Activated CD8-positive, alpha-beta T cell treated with anti-CD3 and anti-CD28 coated beads, Interleukin-2, amount 10 ng/mL, durations not matched to agents 7 days and 5 days (primary cell): ENCODE measurements around the gene RASSF8. TPM values are rescaled to one million over a fixed set of nuclear protein-coding genes. Genes with fewer than 3 reads are reported as not detected.

Experiments
- ATAC-seq: fragments of 150-1000 bp; cut with Tn5 transposase; one replicate; pipeline ENCODE4 v1.10.0; 2021; ENCODE audit warnings: moderate library complexity
- CTCF ChIA-PET: fragments of 350-600 bp; sonication (Branson Sonifier 250); formaldehyde crosslinking; loops from one replicate; lab custom pipeline; 2021; ENCODE audit warnings: antibody characterized with exemption; lab: Charles Lee
- POLR2A ChIA-PET: fragments of 350-600 bp; sonication (Branson Sonifier 250); formaldehyde crosslinking; loops from one replicate; lab custom pipeline; 2021; ENCODE audit warnings: antibody characterized with exemption; lab: Charles Lee
- DNase-seq: peaks from one replicate; pipeline ENCODE4 v3.0.0-alpha.2; 2020
- H3K27ac Mint-ChIP-seq: one replicate; pipeline ENCODE4 v1.8.0; 2021; ENCODE audit warnings: mild to moderate bottlenecking, mixed read lengths
- H3K27me3 Mint-ChIP-seq: one replicate; pipeline ENCODE4 v1.8.0; 2021; ENCODE audit warnings: low read depth, mixed read lengths
- H3K36me3 Mint-ChIP-seq: one replicate; pipeline ENCODE4 v1.8.0; 2021; ENCODE audit warnings: low read depth, mixed read lengths
- H3K4me1 Mint-ChIP-seq: one replicate; pipeline ENCODE4 v1.8.0; 2021; ENCODE audit warnings: low read depth, mixed read lengths
- H3K4me3 Mint-ChIP-seq: one replicate; pipeline ENCODE4 v1.8.0; 2021; ENCODE audit warnings: mild to moderate bottlenecking, mixed read lengths
- H3K9me3 Mint-ChIP-seq: one replicate; pipeline ENCODE4 v1.8.0; 2022; ENCODE audit warnings: mixed read lengths; ENCODE audit not compliant: insufficient read depth
- total RNA-seq, 2 experiments: library from RNA; stranded (reverse); gene quantifications; one replicate each; pipeline ENCODE4 v1.2.3, GENCODE V29; 2021

Gene RASSF8
- total RNA-seq, 2 experiments from 2014 or later, result 1.0 TPM

GRCh38 chr12:25940886-25941285, 17.6 kb upstream of the RASSF8 start:
- CTCF ChIA-PET, result no interaction called here
- DNase-seq (no peak), ATAC-seq (no peak)
- no peaks in the 10 kb centered on the region for H3K36me3 Mint-ChIP-seq
- H3K27me3 Mint-ChIP-seq, result peaks cover 5% of the 10 kb centered on the region
- H3K27ac Mint-ChIP-seq, result no peak overlapping the region
- POLR2A ChIA-PET, result no interaction called here
- H3K9me3 Mint-ChIP-seq, result no peaks in the 10 kb centered on the region
- no peak overlapping the region for H3K4me3 Mint-ChIP-seq
- H3K4me1 Mint-ChIP-seq, result no peaks in the 10 kb centered on the region

GRCh38 chr12:25942709-25943108, 15.8 kb upstream of the RASSF8 start:
- H3K9me3 Mint-ChIP-seq, result no peaks in the 10 kb centered on the region
- no peak overlapping the region for H3K4me3 Mint-ChIP-seq
- ChIA-PET POLR2A (no interaction called here), CTCF (no interaction called here)
- no peak for ATAC-seq
- DNase-seq, result no peak
- H3K36me3 Mint-ChIP-seq, result no peaks in the 10 kb centered on the region
- peaks cover 7% of the 10 kb centered on the region for H3K27me3 Mint-ChIP-seq
- H3K4me1 Mint-ChIP-seq, result no peaks in the 10 kb centered on the region
- no peak overlapping the region for H3K27ac Mint-ChIP-seq

GRCh38 chr12:25943940-25944339, 14.5 kb upstream of the RASSF8 start:
- Mint-ChIP-seq H3K27me3 (peaks cover 7% of the 10 kb centered on the region), H3K4me1 (no peaks in the 10 kb centered on the region), H3K9me3 (no peaks in the 10 kb centered on the region), H3K36me3 (no peaks in the 10 kb centered on the region), H3K27ac (no peak overlapping the region), H3K4me3 (no peak overlapping the region)
- ATAC-seq (no peak), DNase-seq (no peak)
- ChIA-PET CTCF (no interaction called here), POLR2A (no interaction called here)

GRCh38 chr12:25949343-25949742, 9.1 kb upstream of the RASSF8 start:
- POLR2A ChIA-PET, result no interaction called here
- peaks cover 2% of the 10 kb centered on the region for H3K27me3 Mint-ChIP-seq
- no peaks in the 10 kb centered on the region for H3K36me3 Mint-ChIP-seq
- CTCF ChIA-PET, result no interaction called here
- no peak overlapping the region for H3K4me3 Mint-ChIP-seq
- H3K4me1 Mint-ChIP-seq, result no peaks in the 10 kb centered on the region
- no peak overlapping the region for H3K27ac Mint-ChIP-seq
- DNase-seq (no peak), ATAC-seq (no peak)
- H3K9me3 Mint-ChIP-seq, result no peaks in the 10 kb centered on the region

GRCh38 chr12:25950329-25951115, 8.0 kb upstream of the RASSF8 start:
- Mint-ChIP-seq H3K36me3 (no peaks in the 10 kb centered on the region), H3K4me1 (no peaks in the 10 kb centered on the region), H3K4me3 (no peak overlapping the region), H3K9me3 (no peaks in the 10 kb centered on the region), H3K27me3 (peaks cover 8% of the 10 kb centered on the region), H3K27ac (no peak overlapping the region)
- DNase-seq (no peak), ATAC-seq (no peak)
- ChIA-PET POLR2A (no interaction called here), CTCF (no interaction called here)

- DNase-seq, result peak; percentile 22
- ChIA-PET POLR2A (no interaction called here), CTCF (no interaction called here)
- peaks cover 52% of the 10 kb centered on the region for H3K27me3 Mint-ChIP-seq
- H3K4me1 Mint-ChIP-seq, result peaks cover 11% of the 10 kb centered on the region
- no peaks in the 10 kb centered on the region for H3K9me3 Mint-ChIP-seq
- H3K27ac Mint-ChIP-seq, result no peak overlapping the region
- H3K4me3 Mint-ChIP-seq, result peak overlapping the region; percentile 62
- ATAC-seq, result no peak
- H3K36me3 Mint-ChIP-seq, result no peaks in the 10 kb centered on the region
Measured at GRCh38 chr12:25957793-25958427, 572 bp upstream of the RASSF8 start.

GRCh38 chr12:25959071-25959961, 834 bp downstream of the RASSF8 start:
- no peak overlapping the region for H3K27ac Mint-ChIP-seq
- peaks cover 11% of the 10 kb centered on the region for H3K4me1 Mint-ChIP-seq
- ChIA-PET CTCF (interaction anchor here (0.8 to 1.0 kb wide), 2 partner anchors 61 to 968 kb away, joined by 3 read pairs; no protein-coding TSS in a partner anchor), POLR2A (no interaction called here)
- ATAC-seq, result peak; percentile 38
- H3K27me3 Mint-ChIP-seq, result peaks cover 58% of the 10 kb centered on the region
- H3K9me3 Mint-ChIP-seq, result no peaks in the 10 kb centered on the region
- H3K4me3 Mint-ChIP-seq, result peak overlapping the region; percentile 74
- DNase-seq, result peak; percentile 26
- no peaks in the 10 kb centered on the region for H3K36me3 Mint-ChIP-seq

- H3K4me3 Mint-ChIP-seq, result no peak overlapping the region
- no peak for ATAC-seq
Measured at GRCh38 chr12:25960143-25960542, 1.7 kb downstream of the RASSF8 start.

GRCh38 chr12:25960961-25961360, 2.5 kb downstream of the RASSF8 start:
- ChIA-PET CTCF (no interaction called here), POLR2A (no interaction called here)
- Mint-ChIP-seq H3K27me3 (peaks cover 47% of the 10 kb centered on the region), H3K9me3 (no peaks in the 10 kb centered on the region), H3K27ac (no peak overlapping the region), H3K4me1 (peaks cover 11% of the 10 kb centered on the region), H3K4me3 (no peak overlapping the region), H3K36me3 (no peaks in the 10 kb centered on the region)
- DNase-seq (no peak), ATAC-seq (no peak)

More at GRCh38 chr12:25960143-25960542, 1.7 kb downstream of the RASSF8 start:
- Mint-ChIP-seq H3K9me3 (no peaks in the 10 kb centered on the region), H3K36me3 (no peaks in the 10 kb centered on the region), H3K4me1 (peaks cover 11% of the 10 kb centered on the region), H3K27ac (no peak overlapping the region), H3K27me3 (peaks cover 55% of the 10 kb centered on the region)
- ChIA-PET POLR2A (no interaction called here), CTCF (interaction anchor here (0.8 to 1.0 kb wide), 2 partner anchors 60 to 969 kb away, joined by 3 read pairs; no protein-coding TSS in a partner anchor)
- DNase-seq, result no peak

- H3K27me3 Mint-ChIP-seq, result peaks cover 33% of the 10 kb centered on the region
- H3K4me1 Mint-ChIP-seq, result peaks cover 11% of the 10 kb centered on the region
- H3K36me3 Mint-ChIP-seq, result no peaks in the 10 kb centered on the region
- no peak for ATAC-seq
- DNase-seq, result no peak
- POLR2A ChIA-PET, result interaction anchor here (0.6 kb wide), 1 partner anchor 1030 kb away, joined by 3 read pairs; no protein-coding TSS in a partner anchor
- no peaks in the 10 kb centered on the region for H3K9me3 Mint-ChIP-seq
- H3K27ac Mint-ChIP-seq, result no peak overlapping the region
- CTCF ChIA-PET, result no interaction called here
- no peak overlapping the region for H3K4me3 Mint-ChIP-seq
Measured at GRCh38 chr12:25962932-25963525, 4.5 kb downstream of the RASSF8 start.

- POLR2A ChIA-PET, result no interaction called here
- no peak overlapping the region for H3K27ac Mint-ChIP-seq
- no peaks in the 10 kb centered on the region for H3K36me3 Mint-ChIP-seq
- CTCF ChIA-PET, result no interaction called here
- H3K4me1 Mint-ChIP-seq, result no peaks in the 10 kb centered on the region
- H3K9me3 Mint-ChIP-seq, result no peaks in the 10 kb centered on the region
- H3K27me3 Mint-ChIP-seq, result peaks cover 25% of the 10 kb centered on the region
- H3K4me3 Mint-ChIP-seq, result no peak overlapping the region
- no peak for ATAC-seq
- DNase-seq, result no peak
Measured at GRCh38 chr12:25965682-25966081, 7.2 kb downstream of the RASSF8 start.
